Neural cell (in vitro differentiated cells): Measurements from ENCODE around the gene MYBBP1A.

Experiments used
- EZH2 ChIP-seq: fragments of 200-600, 300-800 bp; shearing (Covaris generic), sonication (generic); IDR thresholded peaks from 2 replicates; pipeline ENCODE4 v1.6.1; 2014; ENCODE audit warnings: antibody characterized with exemption, low read length, borderline replicate concordance, mild to moderate bottlenecking; ENCODE audit not compliant: insufficient read depth, poor library complexity, severe bottlenecking
- MXI1 ChIP-seq: fragments of 450-650 bp; conservative IDR thresholded peaks from 2 replicates; pipeline ENCODE4 v1.6.1; 2014; ENCODE audit warnings: antibody characterized with exemption, mild to moderate bottlenecking; ENCODE audit not compliant: poor library complexity, severe bottlenecking
- POLR2AphosphoS5 ChIP-seq: IDR thresholded peaks from 2 replicates; pipeline ENCODE4 v1.6.1; 2012
- RAD21 ChIP-seq: fragments of 450-650 bp; conservative IDR thresholded peaks from 2 replicates; pipeline ENCODE4 v1.6.1; 2014; ENCODE audit warnings: antibody characterized with exemption, mild to moderate bottlenecking, moderate library complexity
- TF ChIP-seq, protein P1 (sequence below): fragments of 450-650 bp; IDR thresholded peaks from 2 replicates; pipeline ENCODE4 v1.5.1; 2014; ENCODE audit warnings: antibody characterized with exemption, mild to moderate bottlenecking, moderate library complexity; ENCODE audit not compliant: poor library complexity, severe bottlenecking

DNA sequence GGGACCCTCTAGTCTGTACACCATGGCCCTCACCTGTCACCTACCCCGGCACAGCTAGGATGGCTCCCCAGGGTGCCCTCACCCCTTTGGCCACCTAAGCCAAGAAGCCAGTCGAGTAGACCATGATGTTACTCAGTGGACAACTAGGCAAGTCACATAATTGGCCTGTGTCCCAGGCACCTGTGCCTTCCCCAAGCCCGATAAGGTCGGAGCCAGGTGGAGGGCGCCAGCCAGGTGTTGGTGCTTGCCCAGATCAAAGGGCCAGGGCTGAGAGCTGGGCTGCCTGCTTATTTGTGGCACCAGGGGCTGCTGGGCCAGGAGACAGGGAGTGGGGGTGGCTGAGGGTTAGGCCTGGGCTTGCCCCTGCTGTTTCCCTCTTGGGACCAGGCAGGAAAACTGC is 39.7 kb downstream of the MYBBP1A start:
- TF ChIP-seq EZH2: no peak
- TF ChIP-seq MXI1: no peak
- TF ChIP-seq RAD21: no peak
- no peak for TF ChIP-seq POLR2AphosphoS5
- TF ChIP-seq, protein P1, sequence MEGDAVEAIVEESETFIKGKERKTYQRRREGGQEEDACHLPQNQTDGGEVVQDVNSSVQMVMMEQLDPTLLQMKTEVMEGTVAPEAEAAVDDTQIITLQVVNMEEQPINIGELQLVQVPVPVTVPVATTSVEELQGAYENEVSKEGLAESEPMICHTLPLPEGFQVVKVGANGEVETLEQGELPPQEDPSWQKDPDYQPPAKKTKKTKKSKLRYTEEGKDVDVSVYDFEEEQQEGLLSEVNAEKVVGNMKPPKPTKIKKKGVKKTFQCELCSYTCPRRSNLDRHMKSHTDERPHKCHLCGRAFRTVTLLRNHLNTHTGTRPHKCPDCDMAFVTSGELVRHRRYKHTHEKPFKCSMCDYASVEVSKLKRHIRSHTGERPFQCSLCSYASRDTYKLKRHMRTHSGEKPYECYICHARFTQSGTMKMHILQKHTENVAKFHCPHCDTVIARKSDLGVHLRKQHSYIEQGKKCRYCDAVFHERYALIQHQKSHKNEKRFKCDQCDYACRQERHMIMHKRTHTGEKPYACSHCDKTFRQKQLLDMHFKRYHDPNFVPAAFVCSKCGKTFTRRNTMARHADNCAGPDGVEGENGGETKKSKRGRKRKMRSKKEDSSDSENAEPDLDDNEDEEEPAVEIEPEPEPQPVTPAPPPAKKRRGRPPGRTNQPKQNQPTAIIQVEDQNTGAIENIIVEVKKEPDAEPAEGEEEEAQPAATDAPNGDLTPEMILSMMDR: no peak
